ENCODE measurements around the gene EIF4G3. TPM values are rescaled to one million over a fixed set of nuclear protein-coding genes. Genes with fewer than 3 reads are reported as not detected.

Gene EIF4G3
- polyA plus RNA-seq, 1 of the 3 experiments (the other 2 are of a cell fraction): 32.0 TPM

GRCh38 chr1:20767271-20767670 lies 409.4 kb downstream of the EIF4G3 start (continued):
- no peak for TF ChIP-seq REST (IDR thresholded peaks at IDR 0.05; ENCODE audit: low read depth, low read length)
- no peak for TF ChIP-seq TEAD4 (IDR thresholded peaks at IDR 0.05; ENCODE audit: borderline replicate concordance, insufficient read depth)
- TF ChIP-seq GATA2 (CRISPR knock-in tag; IDR thresholded peaks at IDR 0.05): no peak
- no peak for TF ChIP-seq MAX (IDR thresholded peaks at IDR 0.05; ENCODE audit: low read depth)
- TF ChIP-seq RAD21 (IDR thresholded peaks at IDR 0.05; ENCODE audit: low read length): no peak

GRCh38 chr1:20763417-20763816 lies 413.3 kb downstream of the EIF4G3 start:
- Histone ChIP-seq H3K4me3 (ENCODE audit: low read depth in 2 of 2, low read length in 1 of 2) (no peak overlapping the region), H3K9me3 (no peaks in the 10 kb centered on the region), H3K4me2 (no peak overlapping the region), H3F3A (replicated peaks; ENCODE audit: insufficient read depth) (peaks cover 13% of the 10 kb centered on the region), H3K27ac (ENCODE audit: low read depth in 2 of 2, low read length in 1 of 2) (no peak overlapping the region), H3K27me3 (ENCODE audit: insufficient read depth) (no peaks in the 10 kb centered on the region), H3K36me3 (replicated peaks in 1 of 2; ENCODE audit: control insufficient read depth in 1 of 2, insufficient read depth in 2 of 2, low read length in 1 of 2) (peaks cover 66 to 95% of the 10 kb centered on the region in 2 experiments), H2AFZ (ENCODE audit: low read depth) (no peak overlapping the region), H4K20me1 (ENCODE audit: insufficient read depth) (0 out of 2 replicates have a peak, but pooled peaks cover 8% of the 10 kb centered on the region), H3K79me2 (ENCODE audit: insufficient read depth) (peaks cover 46% of the 10 kb centered on the region), H3K9me2 (no peaks in the 10 kb centered on the region), H3K9ac (no peak overlapping the region), H3K4me1 (ENCODE audit: control insufficient read depth in 1 of 2, insufficient read depth in 2 of 2, low read depth in 1 of 2, low read length in 1 of 2) (no peaks in the 10 kb centered on the region)
- ChIA-PET POLR2A (no interaction called here), CTCF (no interaction called here)
- DNase-seq: no peak
- 97% methylated on average over 3 of the region's 3 CpGs for WGBS (ENCODE audit: low lambda C conversion rate)
- no peak for TF ChIP-seq MEF2A (IDR thresholded peaks at IDR 0.05; ENCODE audit: borderline replicate concordance, low read depth)
- no peak for TF ChIP-seq ELF1 (IDR thresholded peaks at IDR 0.05)
- TF ChIP-seq POLR2AphosphoS5 (IDR thresholded peaks at IDR 0.05; ENCODE audit: low read depth, low read length): no peak

- Histone ChIP-seq H2AFZ (ENCODE audit: low read depth) (no peak overlapping the region), H3K4me3 (ENCODE audit: low read depth in 2 of 2, low read length in 1 of 2) (no peak overlapping the region), H3F3A (replicated peaks; ENCODE audit: insufficient read depth) (peaks cover 6% of the 10 kb centered on the region), H3K9me2 (no peaks in the 10 kb centered on the region), H3K9me3 (no peaks in the 10 kb centered on the region), H3K9ac (no peak overlapping the region), H4K20me1 (ENCODE audit: insufficient read depth) (no peaks in the 10 kb centered on the region), H3K4me2 (no peak overlapping the region), H3K79me2 (ENCODE audit: insufficient read depth) (peaks cover 27% of the 10 kb centered on the region), H3K36me3 (replicated peaks in 1 of 2; ENCODE audit: control insufficient read depth in 1 of 2, insufficient read depth in 2 of 2, low read length in 1 of 2) (peaks cover 69 to 94% of the 10 kb centered on the region in 2 experiments), H3K4me1 (ENCODE audit: control insufficient read depth in 1 of 2, insufficient read depth in 2 of 2, low read depth in 1 of 2, low read length in 1 of 2) (no peaks in the 10 kb centered on the region), H3K27ac (ENCODE audit: low read depth in 2 of 2, low read length in 1 of 2) (no peak overlapping the region), H3K27me3 (ENCODE audit: insufficient read depth) (no peaks in the 10 kb centered on the region)
- CTCF ChIA-PET: interaction anchor here (0.7 to 1.3 kb wide), 2 partner anchors 26 to 127 kb away, joined by 3 read pairs; no protein-coding TSS in a partner anchor
- 96% methylated on average over 6 of the region's 6 CpGs for WGBS (ENCODE audit: low lambda C conversion rate)
- no peak for DNase-seq
- TF ChIP-seq GABPA (IDR thresholded peaks at IDR 0.05; ENCODE audit: low read depth) (no peak), PBX3 (IDR thresholded peaks at IDR 0.05) (no peak), EP300 (IDR thresholded peaks at IDR 0.05; ENCODE audit: borderline replicate concordance in 1 of 2, low read depth in 1 of 2, low read length in 1 of 2) (no peak), RFX5 (IDR thresholded peaks at IDR 0.05; ENCODE audit: low read length) (no peak), RAD21 (IDR thresholded peaks at IDR 0.05; ENCODE audit: low read length) (no peak), YY1 (IDR thresholded peaks at IDR 0.05; ENCODE audit: low read depth) (no peak), JUND (IDR thresholded peaks at IDR 0.05) (no peak), NRF1 (IDR thresholded peaks at IDR 0.05; ENCODE audit: low read depth, low read length) (no peak)
- POLR2A ChIA-PET: no interaction called here
These were observed 416.4 kb downstream of the EIF4G3 start for GRCh38 chr1:20760322-20760721.
